ENCODE measurements around the gene ANKRD13B.

ANKRD13B gene

DNA sequence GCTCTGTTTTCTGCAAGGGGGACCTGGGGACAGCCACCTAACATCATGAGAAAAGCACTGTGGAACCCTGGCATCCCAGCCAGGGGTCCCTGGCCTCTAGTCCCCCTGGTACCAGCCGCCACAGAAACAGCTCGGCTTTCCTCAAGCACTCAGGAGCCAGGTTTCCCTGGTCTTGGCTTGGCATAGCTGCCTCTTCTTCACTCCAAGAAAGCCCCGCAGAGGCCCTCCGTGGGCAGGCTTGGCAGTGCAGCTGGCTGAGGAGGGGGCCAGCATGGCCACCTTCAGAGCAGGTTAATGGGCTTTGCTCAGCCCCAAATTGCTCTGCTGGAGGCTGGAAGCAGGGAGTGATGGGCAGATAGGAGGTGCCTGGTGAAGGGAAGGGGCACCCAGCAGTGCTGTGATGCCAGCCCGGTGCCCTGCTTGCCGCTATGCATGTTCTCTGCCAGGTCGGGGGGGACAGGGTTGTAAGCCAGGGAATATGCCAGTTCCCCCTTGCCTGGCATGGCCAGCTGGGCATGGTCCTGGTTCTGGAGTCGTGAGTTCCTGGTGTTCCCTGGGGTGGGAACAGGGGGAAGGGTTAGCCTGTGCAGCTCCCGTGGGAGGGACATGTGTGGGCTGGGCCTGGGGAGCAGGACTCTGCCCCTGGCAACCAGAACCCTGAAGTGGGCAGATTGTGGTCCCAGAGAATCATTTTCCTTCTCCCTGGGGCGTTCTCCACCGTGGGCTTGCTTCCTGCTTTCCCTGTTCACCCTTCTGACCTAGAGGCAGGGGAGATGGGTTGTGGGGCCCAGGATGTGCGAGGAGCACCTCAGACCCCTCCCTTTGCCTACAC, 3.2 kb downstream of the ANKRD13B start:
- DNase-seq = no peak

DNA sequence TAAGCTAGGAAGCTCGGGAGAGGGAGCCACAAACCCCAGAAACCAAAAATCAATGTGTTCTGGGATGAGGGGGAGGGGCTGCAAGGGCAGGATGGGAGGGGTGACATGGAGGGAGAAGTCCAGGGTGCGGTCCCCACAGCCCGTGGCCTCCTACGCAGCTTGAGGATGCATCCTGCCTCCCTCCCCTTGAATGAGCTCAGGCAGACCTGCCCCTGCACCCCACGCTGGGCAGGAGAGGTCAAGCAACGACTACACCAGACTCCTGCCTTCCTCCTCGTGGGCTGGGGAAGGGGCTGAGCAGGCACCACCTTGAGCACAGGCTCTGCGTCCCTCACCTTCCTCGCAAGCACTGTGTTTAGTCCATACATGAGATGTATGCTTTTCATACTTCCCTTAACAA, 3.9 kb downstream of the ANKRD13B start:
- DNase-seq = no peak

DNA sequence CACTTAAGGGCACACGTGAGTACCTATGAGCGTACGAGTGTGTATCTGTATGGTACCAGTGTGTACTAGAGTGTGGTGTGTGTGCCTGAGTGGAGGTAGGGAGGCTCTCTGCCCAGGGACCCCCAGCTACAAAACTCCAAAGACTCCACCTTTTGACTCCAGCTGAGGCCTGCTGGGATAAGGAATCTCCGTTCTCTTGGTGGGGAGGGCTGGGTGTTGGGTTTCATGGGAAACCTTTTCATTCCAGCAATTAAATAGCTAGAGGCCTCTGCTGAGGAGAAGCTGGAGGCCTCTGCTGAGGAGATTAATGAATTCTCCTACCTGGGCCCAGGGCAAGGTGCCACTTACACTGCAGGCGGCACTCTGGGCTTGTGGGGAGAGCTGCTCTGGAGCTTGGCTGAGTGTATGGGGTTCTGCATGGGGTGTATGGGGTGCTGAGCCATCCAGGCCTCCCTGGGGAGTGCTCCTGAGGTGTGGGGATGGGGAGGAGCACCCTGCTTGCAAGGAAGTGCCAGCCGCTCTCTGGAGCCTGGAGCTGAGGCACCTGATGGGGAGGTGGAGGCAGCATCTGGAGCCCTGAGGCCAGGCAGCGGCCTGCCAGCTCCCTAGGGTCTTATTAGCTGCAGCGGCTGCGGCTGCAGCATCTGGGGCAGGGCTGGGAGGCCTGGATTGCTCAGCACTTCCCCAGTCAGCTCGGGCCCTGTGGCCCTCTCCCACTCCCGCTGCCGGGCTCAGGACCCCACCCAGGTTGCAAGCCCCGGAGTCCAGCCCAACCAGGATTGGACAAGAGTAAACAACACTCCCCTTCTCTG, 4.6 kb downstream of the ANKRD13B start:
- no peak for DNase-seq

DNA sequence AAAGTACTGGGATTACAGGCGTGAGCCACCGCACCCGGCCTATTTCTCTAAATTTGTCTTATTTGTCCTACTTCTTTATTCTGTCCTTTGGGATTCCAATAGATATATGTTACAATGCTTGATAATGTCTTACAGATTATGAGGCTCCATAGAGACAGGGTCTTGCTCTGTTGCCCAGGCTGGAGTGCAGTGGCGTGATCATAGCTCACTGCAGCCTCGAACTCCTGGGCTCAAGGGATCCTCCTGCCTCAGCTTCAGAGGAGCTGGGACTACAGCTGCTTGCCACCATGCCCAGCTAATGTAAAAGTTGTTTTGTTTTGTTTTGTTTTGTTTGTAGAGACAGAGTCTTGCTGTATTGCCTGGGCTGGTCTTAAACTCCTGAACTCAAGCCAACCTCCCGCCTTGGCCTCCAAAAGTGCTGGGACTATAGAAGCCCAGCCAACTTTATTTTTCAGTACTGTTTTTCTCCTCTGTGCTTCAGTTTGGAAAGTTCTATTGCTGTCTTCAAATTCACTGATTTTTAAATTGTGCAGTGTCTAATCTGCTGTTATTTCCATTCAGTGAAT, 10.3 kb downstream of the ANKRD13B start:
- DNase-seq = no peak

DNA sequence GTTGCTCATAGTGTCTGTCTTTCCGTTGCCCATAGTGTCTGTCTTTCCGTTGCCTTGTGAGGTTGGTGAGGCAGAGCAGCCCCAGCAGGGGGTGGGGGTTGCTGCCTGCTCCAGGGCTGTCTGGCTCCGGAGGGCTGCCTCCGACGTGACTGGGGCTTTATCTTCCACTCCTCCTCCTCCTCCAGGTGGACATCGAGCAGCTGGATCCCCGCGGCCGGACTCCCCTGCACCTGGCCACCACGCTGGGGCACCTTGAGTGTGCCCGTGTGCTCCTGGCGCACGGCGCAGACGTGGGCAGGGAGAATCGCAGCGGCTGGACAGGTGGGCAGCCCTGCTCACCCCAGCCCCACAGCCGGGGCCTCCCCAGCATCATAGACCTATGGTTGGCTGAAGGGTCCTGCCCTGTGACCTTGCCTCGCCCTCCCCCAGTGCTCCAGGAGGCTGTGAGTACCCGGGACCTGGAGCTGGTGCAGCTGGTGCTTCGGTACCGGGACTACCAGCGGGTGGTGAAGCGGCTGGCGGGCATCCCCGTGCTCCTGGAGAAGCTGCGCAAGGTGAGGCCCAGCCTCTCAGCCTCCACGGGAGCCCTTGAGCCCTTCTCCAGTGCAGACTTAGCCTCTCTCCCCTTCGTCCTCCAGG, 14.7 kb downstream of the ANKRD13B start:
- DNase-seq = no peak

DNA sequence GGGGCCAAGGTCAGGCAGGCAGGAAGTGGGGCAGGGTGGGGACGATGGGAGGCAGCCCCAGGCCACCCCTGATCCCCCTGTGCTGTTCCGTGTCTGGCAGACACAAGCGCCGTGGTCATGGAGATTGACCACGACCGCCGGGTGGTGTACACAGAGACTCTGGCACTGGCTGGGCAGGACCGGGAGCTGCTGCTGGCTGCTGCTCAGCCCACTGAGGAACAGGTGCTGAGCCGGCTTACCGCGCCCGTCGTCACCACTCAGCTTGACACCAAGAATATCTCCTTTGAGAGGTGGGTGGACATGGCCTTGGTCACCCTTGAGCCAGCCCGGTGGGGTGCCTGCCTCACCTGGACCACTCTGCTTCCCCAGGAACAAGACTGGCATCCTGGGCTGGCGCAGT, 16.1 kb downstream of the ANKRD13B start:
- DNase-seq = no peak

DNA sequence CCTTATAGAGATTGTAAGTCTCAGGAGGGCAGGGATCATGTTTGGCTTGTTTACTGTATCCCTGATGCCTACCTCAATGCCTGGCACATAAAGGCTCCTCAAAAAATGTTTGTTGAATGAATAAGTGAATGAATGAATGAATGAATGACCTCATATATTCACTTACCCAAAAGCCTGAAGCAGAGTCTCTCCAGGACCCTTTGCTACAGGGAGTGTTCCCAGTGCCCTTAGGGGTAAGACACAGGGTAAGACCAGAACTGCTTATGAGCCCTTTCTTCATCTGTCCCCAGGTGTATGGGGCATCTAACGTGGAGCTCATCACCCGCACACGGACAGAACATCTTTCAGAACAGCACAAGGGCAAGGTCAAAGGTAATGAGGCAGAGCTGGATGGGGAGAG, 17.5 kb downstream of the ANKRD13B start:
- DNase-seq = no peak

DNA sequence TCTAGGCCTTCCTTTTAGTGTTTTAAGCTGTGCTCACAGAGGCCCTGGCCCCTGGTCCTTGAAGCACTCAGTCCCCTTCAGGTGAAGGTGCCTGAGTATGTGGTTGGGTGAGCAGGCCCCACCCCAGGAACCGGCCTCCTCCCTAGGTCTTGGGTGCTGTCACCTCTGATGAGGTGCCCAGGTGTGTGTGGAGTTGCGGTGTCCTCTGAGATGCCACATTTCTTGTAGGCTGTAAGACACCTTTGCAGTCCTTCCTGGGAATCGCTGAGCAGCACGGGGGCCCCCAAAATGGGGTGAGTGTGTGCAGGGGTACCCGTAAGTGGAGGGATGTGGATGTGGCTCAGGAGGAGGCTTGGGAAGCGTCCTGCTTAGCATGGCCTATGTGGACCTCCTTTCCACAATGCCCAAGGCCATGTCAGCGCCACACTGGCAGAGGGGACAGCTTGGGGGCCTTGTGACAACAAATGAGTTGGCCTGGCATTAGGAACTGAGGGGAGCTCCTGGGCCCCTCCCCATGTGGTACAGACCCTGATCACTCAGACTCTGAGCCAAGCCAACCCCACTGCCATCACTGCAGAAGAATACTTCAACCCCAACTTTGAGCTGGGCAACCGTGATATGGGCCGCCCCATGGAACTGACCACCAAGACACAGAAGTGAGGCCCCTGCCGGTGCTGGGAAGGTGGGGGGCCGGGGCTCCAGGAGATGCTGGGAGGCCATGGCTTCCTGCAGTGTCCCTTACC, 18.6 kb downstream of the ANKRD13B start:
- DNase-seq = no peak

DNA sequence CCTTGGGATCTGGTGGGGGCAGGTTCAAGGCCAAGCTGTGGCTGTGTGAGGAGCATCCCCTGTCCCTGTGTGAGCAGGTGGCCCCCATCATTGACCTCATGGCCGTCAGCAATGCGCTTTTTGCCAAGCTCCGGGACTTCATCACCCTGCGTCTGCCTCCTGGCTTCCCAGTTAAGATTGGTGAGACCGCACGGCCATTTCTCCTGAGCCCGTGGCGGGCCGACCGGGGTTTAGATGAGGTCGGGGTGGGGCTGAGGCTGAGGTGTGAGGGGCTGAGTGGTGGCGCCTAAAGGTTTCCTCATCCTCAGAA, 19.1 kb downstream of the ANKRD13B start:
- no peak for DNase-seq

DNA sequence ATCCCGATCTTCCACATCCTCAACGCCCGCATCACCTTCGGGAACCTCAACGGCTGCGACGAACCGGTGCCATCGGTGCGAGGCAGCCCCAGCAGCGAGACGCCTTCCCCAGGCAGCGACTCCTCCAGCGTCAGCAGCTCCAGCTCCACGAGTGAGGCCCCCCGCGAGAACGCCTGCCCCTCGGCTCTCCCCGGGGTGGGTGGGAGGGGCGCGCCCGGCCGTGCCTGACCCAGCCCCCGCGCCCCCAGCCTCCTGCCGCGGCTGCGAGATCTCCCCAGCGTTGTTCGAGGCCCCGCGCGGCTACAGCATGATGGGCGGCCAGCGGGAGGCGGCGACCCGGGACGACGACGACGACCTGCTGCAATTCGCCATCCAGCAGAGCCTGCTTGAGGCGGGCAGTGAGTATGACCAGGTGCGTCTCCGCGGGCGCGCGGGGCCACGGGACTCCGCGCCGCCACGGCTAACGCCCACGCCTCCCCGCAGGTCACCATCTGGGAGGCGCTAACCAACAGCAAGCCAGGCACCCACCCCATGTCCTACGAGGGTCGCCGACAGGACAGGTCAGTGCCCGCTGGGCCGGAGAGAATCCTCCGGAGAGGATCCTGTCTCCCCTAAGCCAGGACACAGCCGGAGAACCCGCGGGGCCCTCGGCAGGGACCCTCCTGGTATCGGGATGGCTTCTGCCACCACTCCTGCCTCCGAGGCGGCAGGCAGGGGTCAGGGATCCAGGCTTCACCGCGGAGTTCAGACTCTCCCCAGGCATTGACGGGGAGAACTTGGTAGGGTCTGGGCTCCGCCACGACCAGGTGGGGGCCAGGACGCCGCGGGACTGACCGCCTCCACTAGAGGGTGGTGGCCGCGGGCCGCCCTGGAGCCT, 19.7 kb downstream of the ANKRD13B start:
- DNase-seq = no peak

DNA sequence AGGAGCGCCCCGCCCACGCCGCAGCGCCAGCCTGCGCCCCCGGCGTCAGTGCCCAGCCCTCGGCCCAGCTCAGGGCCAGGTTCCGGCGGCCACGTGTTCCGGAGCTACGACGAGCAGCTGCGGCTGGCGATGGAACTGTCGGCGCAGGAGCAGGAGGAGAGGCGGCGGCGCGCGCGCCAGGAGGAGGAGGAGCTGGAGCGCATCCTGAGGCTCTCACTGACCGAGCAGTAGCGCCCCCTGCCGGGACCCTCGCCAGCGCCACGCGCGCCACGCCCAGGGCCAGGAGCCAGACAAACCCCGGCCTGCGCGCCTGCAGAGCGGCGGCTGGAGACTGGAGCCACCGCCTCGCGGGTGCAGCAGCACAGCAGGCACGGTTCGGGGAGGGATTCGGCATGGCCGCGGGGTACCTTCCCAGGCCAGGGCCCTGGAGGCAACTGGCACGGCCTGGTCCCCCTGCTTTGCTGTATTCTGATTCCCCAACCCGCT, 20.5 kb downstream of the ANKRD13B start:
- DNase-seq = peak; percentile 70 to 90

DNA sequence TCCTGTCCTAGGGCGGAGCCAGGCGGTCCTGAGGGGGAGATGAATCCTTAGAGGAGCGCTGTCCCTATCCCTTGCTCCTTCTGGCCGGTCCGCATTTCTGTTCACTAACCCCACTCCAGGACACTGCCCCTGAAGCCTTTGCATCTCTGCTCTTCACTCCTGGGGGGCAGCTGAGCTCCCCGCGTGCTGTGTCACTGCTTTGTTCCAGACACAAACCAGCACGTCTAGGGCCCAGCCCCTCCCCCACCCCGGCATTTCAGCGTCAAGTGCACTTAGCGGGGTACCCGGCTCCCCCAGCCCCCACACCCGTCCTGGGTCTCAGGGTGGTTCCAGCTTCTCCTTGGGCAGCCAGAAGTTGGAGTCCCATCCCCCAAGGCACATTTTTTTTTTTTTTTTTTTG, 20.9 kb downstream of the ANKRD13B start:
- no peak for DNase-seq

DNA sequence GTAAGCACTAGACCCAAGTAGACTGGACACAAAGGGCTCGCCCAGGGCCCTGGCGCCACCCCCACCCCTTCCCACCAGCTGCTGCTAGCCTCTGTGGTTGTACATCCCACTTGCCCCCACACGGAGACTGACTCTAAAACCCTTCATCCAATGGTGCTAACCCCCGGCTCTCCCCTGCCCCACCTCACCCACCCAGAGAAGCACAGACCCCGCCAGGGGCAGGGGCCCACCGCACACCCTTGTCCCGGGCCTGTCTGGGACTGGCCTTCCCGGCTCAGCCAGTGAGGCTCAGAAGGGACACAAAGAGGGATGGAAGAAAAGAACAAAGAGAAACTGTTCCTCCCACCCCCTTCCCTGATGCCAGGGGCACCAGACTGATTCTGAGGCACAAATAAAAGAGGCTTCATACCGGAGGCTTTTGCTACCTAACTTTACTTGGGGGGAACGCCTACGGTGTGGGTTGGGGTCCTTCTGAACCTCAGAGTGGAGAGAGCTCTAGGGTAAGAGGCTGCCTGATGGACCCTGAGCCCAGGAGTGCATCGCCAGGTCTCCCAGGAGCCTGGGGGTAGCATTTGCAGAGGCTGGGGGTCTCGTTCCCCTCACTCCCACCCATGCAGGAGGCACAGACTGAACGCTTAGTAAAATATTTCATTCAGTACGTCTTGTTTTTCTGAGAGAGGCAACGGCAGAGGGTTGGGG, 21.6 kb downstream of the ANKRD13B start:
- DNase-seq = peak; percentile 41 to 54

DNA sequence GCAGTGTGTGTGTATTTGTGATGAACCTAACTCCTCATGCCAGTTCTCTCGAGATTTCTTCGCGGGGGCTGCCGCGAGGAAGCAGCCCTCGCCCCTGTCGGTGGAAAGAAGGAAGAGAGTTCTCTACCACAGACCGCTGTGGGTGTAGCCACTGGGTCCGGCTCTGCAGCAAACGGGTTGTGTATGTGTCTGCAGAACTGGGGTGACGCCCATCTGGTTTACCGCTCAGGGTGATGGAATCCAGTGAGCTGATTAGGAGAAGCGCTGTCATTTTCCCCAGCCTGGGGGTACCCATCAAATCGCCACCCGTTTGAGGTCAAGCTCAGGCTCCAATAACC, 22.1 kb downstream of the ANKRD13B start:
- peak; percentile 63 to 68 for DNase-seq

DNA sequence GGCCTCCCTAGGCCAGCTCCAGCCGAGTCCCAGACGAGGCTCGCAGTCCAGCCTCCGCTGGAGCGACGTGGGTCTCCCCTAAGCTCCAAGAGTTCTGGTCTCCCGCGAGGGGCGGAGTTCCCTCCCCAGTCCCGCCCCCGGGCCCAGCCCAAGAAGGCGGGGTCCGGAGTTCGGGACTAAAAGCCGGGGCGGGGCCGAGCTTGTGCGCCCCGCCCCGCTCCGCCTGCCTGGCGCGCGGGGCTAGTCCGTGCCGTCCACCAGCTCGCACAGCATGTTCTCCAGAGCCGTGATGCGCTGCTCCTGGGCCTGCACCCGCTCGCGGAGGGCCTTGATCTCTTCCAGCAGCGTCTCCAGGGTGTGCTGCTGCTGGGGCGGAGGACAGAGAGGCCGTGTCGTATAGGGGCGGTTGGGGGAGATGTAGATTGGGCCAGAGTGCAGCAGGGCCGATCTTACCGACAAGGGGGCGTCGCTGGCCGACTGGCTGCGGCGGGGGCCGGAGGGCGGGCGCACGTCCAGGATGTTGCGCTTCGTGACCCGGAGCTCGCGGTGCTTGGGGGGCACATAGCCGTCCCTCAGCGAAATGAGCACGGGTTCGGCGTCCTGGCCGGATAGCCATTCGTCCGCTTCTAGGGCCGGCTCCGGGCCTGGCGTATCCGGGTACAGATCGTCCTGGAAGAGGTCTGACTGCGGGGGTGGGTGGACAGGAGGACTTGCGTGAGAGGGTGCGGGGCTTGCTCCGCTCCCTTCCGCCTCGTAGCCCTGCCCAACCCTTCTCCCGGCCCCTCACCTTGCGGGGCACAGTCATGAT, 22.8 kb downstream of the ANKRD13B start:
- peak; percentile 87 to 90 for DNase-seq

DNA sequence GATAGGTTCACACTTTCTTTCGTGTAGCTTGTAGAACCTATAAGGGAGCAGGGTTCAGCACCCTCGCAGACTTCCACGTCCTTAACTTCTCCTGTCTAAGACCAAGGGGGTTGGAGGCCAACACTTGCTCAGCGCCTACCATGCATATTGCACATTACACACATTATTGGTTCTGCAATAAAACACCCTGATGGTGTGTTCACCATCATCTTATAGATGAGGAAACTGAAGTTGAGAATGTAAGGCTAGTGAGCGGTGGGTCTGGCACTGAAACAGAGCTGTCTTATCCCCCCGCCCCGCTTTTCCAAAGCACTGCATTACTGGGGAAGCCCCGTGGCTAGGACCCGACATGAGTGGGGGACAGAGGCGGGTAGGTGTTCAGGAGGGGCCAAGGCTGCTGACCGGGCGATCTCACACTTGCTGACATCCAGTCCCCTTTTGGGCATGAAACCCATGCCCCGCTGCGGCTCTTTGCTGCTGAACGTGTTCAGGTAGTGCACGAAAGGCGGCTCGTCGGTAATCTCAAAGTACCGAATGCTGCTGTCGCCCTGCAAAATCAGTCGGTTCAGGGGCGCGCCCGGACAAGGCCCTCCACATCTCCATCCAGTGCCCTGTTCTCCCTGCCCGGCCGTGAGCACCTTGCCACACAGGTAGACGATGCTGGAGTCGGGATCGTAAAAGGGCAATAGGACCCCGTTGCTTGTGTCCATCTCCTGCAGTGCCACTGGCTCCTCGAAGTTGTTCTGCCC, 23.5 kb downstream of the ANKRD13B start:
- DNase-seq = no peak

DNA sequence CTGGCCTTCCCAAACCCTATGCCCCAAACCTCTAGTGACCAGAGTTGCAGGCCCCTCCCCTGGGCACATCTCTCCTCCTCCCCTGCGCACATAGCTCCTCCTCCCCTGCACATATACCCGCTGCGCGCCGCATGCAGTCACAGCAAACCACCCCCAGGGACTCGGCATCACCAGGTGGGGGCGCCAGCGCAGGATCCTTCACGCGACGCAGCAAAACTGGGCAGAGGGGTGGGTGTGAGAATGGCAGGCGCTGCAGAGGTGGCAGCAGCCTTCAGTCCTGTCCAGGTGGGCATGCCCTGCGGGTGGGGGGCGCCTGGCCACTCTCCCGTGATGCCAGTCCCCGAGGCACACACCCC, 24.2 kb downstream of the ANKRD13B start:
- peak; percentile 75 to 83 for DNase-seq

DNA sequence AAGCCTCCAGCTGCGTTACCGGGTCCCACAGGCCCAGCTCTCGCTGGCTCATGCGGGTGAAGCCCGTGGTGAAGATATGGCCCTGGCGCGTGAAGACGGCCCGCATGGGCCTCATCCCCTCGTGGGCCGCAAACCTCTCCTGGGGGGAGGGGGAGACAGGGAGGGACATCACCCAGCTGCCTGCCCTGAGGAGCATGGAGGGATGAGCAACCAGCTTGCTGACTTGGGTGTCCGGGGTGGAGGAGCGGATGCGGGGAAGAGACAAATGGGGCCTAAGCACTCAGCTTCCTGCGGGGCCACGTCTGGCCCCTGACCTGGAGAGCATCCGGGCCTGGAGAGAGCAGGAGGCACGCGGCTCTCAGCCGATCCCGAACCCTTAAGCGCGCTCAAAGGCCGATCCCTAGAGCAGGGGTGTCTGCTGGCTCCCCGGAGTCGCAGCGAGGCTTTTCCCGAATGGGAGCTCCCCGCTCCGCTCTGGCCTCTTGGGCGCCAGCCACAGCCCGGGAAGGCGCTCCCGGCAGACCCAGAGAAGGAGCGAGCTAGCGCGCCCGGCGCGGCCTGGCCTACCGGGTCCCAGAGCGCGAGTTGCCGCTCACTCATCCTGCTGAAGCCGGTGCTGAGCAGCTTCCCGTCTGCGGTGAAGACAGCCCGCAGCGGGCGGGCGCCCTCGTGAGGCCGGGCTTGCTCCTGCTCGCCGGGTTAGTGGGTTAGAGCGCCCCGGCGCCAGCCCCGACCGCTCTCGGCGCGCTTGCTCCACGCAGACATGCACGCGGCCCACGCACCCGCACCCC, 24.7 kb downstream of the ANKRD13B start:
- DNase-seq = peak; percentile 29 to 55
